H9 (cell line): ENCODE measurements around the gene NVL. TPM values are rescaled to one million over a fixed set of nuclear protein-coding genes. Genes with fewer than 3 reads are reported as not detected.
A peak's percentile ranks its signal among the peaks of the same experiment; 100 is the strongest.

Source experiments
- DNase-seq: peaks from one replicate; pipeline ENCODE4 v3.0.0-alpha.2; 2017
- H2AFZ ChIP-seq: one replicate; pipeline ENCODE4 v1.6.1; 2013; ENCODE audit warnings: mild to moderate bottlenecking, low read length, control low read depth, moderate library complexity
- H2AK5ac ChIP-seq: 2 replicates; pipeline ENCODE4 v1.6.1; 2013; ENCODE audit warnings: low read length, control low read depth, mixed read lengths; ENCODE audit not compliant: insufficient read length
- H2BK120ac ChIP-seq: one replicate; pipeline ENCODE4 v1.6.1; 2013; ENCODE audit warnings: low read depth, mild to moderate bottlenecking, low read length, control low read depth, inconsistent platforms; ENCODE audit not compliant: poor library complexity, severe bottlenecking
- H2BK12ac ChIP-seq: 2 replicates; pipeline ENCODE4 v1.6.1; 2013; ENCODE audit warnings: low read length, control low read depth, mixed read lengths, low read depth; ENCODE audit not compliant: insufficient read length
- H2BK15ac ChIP-seq: 2 replicates; pipeline ENCODE4 v1.6.1; 2013; ENCODE audit warnings: low read depth, low read length, control low read depth
- H2BK20ac ChIP-seq: one replicate; pipeline ENCODE4 v1.6.1; 2013; ENCODE audit warnings: low read depth, mild to moderate bottlenecking, low read length, control low read depth, inconsistent platforms; ENCODE audit not compliant: poor library complexity, severe bottlenecking
- H2BK5ac ChIP-seq: 2 replicates; pipeline ENCODE4 v1.6.1; 2013; ENCODE audit warnings: low read length, control low read depth, mixed read lengths; ENCODE audit not compliant: insufficient read length
- H3K14ac ChIP-seq: 2 replicates; pipeline ENCODE4 v1.6.1; 2013; ENCODE audit warnings: low read length, control low read depth; ENCODE audit not compliant: insufficient read depth
- H3K18ac ChIP-seq: 2 replicates; pipeline ENCODE4 v1.6.1; 2013; ENCODE audit warnings: low read depth, mild to moderate bottlenecking, mixed read lengths, low read length, control low read depth; ENCODE audit not compliant: insufficient read length
- H3K23ac ChIP-seq: 2 replicates; pipeline ENCODE4 v1.6.1; 2013; ENCODE audit warnings: low read length, control low read depth, mixed read lengths, low read depth; ENCODE audit not compliant: insufficient read length
- H3K23me2 ChIP-seq: 2 replicates; pipeline ENCODE4 v1.6.1; 2013; ENCODE audit warnings: low read depth, mild to moderate bottlenecking, mixed read lengths, low read length, control low read depth; ENCODE audit not compliant: insufficient read length, poor library complexity, severe bottlenecking
- H3K27ac ChIP-seq: 2 replicates; pipeline ENCODE4 v1.5.1; 2013; ENCODE audit warnings: low read length, control low read depth, mixed read lengths, low read depth; ENCODE audit not compliant: insufficient read length
- H3K27me3 ChIP-seq: 2 replicates; pipeline ENCODE4 v1.6.1; 2013; ENCODE audit warnings: low read length, control low read depth, inconsistent platforms; ENCODE audit not compliant: insufficient read depth
- H3K4ac ChIP-seq: 2 replicates; pipeline ENCODE4 v1.6.1; 2013; ENCODE audit warnings: low read depth, mild to moderate bottlenecking, control low read depth, inconsistent platforms, low read length, moderate library complexity
- H3K4me1 ChIP-seq: 2 replicates; pipeline ENCODE4 v1.6.1; 2013; ENCODE audit warnings: low read length, control low read depth, inconsistent platforms; ENCODE audit not compliant: insufficient read depth
- H3K4me2 ChIP-seq: 2 replicates; pipeline ENCODE4 v1.6.1; 2013; ENCODE audit warnings: low read length, control low read depth, mixed read lengths; ENCODE audit not compliant: insufficient read length, insufficient read depth
- H3K56ac ChIP-seq: 2 replicates; pipeline ENCODE4 v1.6.1; 2013; ENCODE audit warnings: low read depth, mild to moderate bottlenecking, mixed read lengths, low read length, control low read depth; ENCODE audit not compliant: insufficient read length
- H3K79me1 ChIP-seq: 2 replicates; pipeline ENCODE4 v1.6.1; 2013; ENCODE audit warnings: low read depth, mild to moderate bottlenecking, moderate library complexity, low read length, control low read depth, inconsistent platforms; ENCODE audit not compliant: insufficient read depth, poor library complexity, severe bottlenecking
- H3K79me2 ChIP-seq: 2 replicates; pipeline ENCODE4 v1.6.1; 2013; ENCODE audit warnings: low read length, control low read depth, inconsistent platforms; ENCODE audit not compliant: insufficient read depth
- H3K9ac ChIP-seq: 2 replicates; pipeline ENCODE4 v1.6.1; 2013; ENCODE audit warnings: low read length, control low read depth, mixed read lengths; ENCODE audit not compliant: insufficient read length; ENCODE audit errors: extremely low read depth
- H3K9me3 ChIP-seq: one replicate; pipeline ENCODE4 v1.6.1; 2013; ENCODE audit warnings: low read depth, low read length, inconsistent platforms; ENCODE audit not compliant: control insufficient read depth
- H3T11ph ChIP-seq: one replicate; pipeline ENCODE4 v1.6.1; 2013; ENCODE audit warnings: mild to moderate bottlenecking, low read length, control low read depth, inconsistent platforms
- H4K20me1 ChIP-seq: one replicate; pipeline ENCODE4 v1.6.1; 2013; ENCODE audit not compliant: control insufficient read depth, insufficient read length, insufficient read depth
- H4K5ac ChIP-seq: 2 replicates; pipeline ENCODE4 v1.6.1; 2013; ENCODE audit warnings: low read depth, mild to moderate bottlenecking, mixed read lengths, low read length, control low read depth; ENCODE audit not compliant: insufficient read length
- H4K8ac ChIP-seq: replicated peaks from 2 replicates; pipeline ENCODE4 v1.6.1; 2013; ENCODE audit warnings: low read length, control low read depth, mixed read lengths, low read depth; ENCODE audit not compliant: insufficient read length
- H4K91ac ChIP-seq: 2 replicates; pipeline ENCODE4 v1.6.1; 2013; ENCODE audit warnings: low read depth, mild to moderate bottlenecking, moderate library complexity, mixed read lengths, low read length, control low read depth; ENCODE audit not compliant: insufficient read length
- H3K27ac Mint-ChIP-seq, 3 experiments: 2 replicates in 2 of 3; 3 replicates in 1 of 3; pipeline ENCODE4 v1.8.0; 2020 to 2021; ENCODE audit warnings: mixed read lengths in 3 of 3, mild to moderate bottlenecking in 1 of 3, moderate library complexity in 1 of 3
- H3K27me3 Mint-ChIP-seq: 2 replicates; pipeline ENCODE4 v1.8.0; 2021; ENCODE audit warnings: low read depth, mild to moderate bottlenecking, moderate library complexity, mixed read lengths
- H3K36me3 Mint-ChIP-seq, 3 experiments: 2 replicates in 2 of 3; 3 replicates in 1 of 3; pipeline ENCODE4 v1.8.0; 2020 to 2021; ENCODE audit warnings: low read depth in 3 of 3, mixed read lengths in 3 of 3; ENCODE audit not compliant: insufficient read depth in 1 of 3
- H3K4me1 Mint-ChIP-seq, 2 experiments: 2 replicates each; pipeline ENCODE4 v1.8.0; 2020; ENCODE audit warnings: mixed read lengths in 2 of 2
- H3K4me3 Mint-ChIP-seq, 2 experiments: 2 replicates in 1 of 2; 3 replicates in 1 of 2; pipeline ENCODE4 v1.8.0; 2020 to 2021; ENCODE audit warnings: mild to moderate bottlenecking in 2 of 2, mixed read lengths in 2 of 2, moderate library complexity in 1 of 2
- H3K9me3 Mint-ChIP-seq, 2 experiments: 2 replicates in 1 of 2; 3 replicates in 1 of 2; pipeline ENCODE4 v1.8.0; 2020; ENCODE audit warnings: mild to moderate bottlenecking in 2 of 2, mixed read lengths in 2 of 2, moderate library complexity in 1 of 2
- CTCF ChIP-seq: fragments of 200-600 bp; sonication (generic); conservative IDR thresholded peaks from 3 replicates; pipeline ENCODE4 v1.8.0; 2021; ENCODE audit warnings: antibody characterized with exemption, mild to moderate bottlenecking
- whole genome bisulfite sequencing: extraction: QIAGEN DNeasy Blood & Tissue Kit; methylation state at CpG from one replicate; pipeline ENCODE4 v1.1.7; 2013; ENCODE audit warnings: missing lambda C conversion rate, low lambda C conversion rate, mixed read lengths; ENCODE audit not compliant: insufficient read length; ENCODE audit errors: extremely low coverage; 5-methylcytosine and 5-hydroxymethylcytosine counted together
- total RNA-seq: library from RNA; stranded (reverse); gene quantifications from 2 replicates; pipeline ENCODE4 v1.2.1, GENCODE V29; 2021

Gene NVL
- total RNA-seq, 1 experiment from 2014 or later = 66.9 TPM

- H4K8ac ChIP-seq = no peak overlapping the region
- no peak overlapping the region for H3K23ac ChIP-seq
- no peaks in the 10 kb centered on the region for H3K79me2 ChIP-seq
- H2BK20ac ChIP-seq = no peak overlapping the region
- no peak overlapping the region for H2BK120ac ChIP-seq
- H3K4me2 ChIP-seq = no peak overlapping the region
- peak overlapping the region in 1 of 3 experiments; percentile 36; a peak in 2 of 7 replicates for H3K27ac Mint-ChIP-seq
- WGBS = no CpG with 5 or more reads among the region's 5 CpGs
- no peak overlapping the region for H3T11ph ChIP-seq
- peaks cover 5 to 17% of the 10 kb centered on the region in 2 experiments for H3K4me1 Mint-ChIP-seq
- H2BK15ac ChIP-seq = no peak overlapping the region
- no peak for TF ChIP-seq CTCF
- no peak overlapping the region for H3K9ac ChIP-seq
- H3K4ac ChIP-seq = no peak overlapping the region
- H3K9me3 ChIP-seq = no peaks in the 10 kb centered on the region
- H3K56ac ChIP-seq = no peak overlapping the region
- no peaks in the 10 kb centered on the region for H3K27me3 ChIP-seq
- H3K79me1 ChIP-seq = no peaks in the 10 kb centered on the region
- DNase-seq = no peak
- no peak overlapping the region for H4K5ac ChIP-seq
- no peak overlapping the region for H3K4me3 Mint-ChIP-seq
- H3K27ac ChIP-seq = no peak overlapping the region
- no peaks in the 10 kb centered on the region for H3K9me3 Mint-ChIP-seq
- no peak overlapping the region for H4K91ac ChIP-seq
- no peak overlapping the region for H2BK12ac ChIP-seq
- H3K23me2 ChIP-seq = no peaks in the 10 kb centered on the region
- no peaks in the 10 kb centered on the region for H3K4me1 ChIP-seq
- no peak overlapping the region for H2AFZ ChIP-seq
- H2AK5ac ChIP-seq = no peak overlapping the region
- no peak overlapping the region for H2BK5ac ChIP-seq
- H3K18ac ChIP-seq = no peak overlapping the region
- H4K20me1 ChIP-seq = no peaks in the 10 kb centered on the region
- H3K36me3 Mint-ChIP-seq = peaks cover 16 to 29% (median 29%) of the 10 kb centered on the region in 3 experiments; a peak in 6 of 7 replicates
- no peak overlapping the region for H3K14ac ChIP-seq
- H3K27me3 Mint-ChIP-seq = no peaks in the 10 kb centered on the region
Measured at GRCh38 chr1:224196813-224197600, 133.0 kb downstream of the NVL start.
